ENCODE measurements around the gene RAB40C.

The RAB40C gene

GRCh38 chr16:662095-662494, 72.2 kb downstream of the RAB40C start:
- H3K9me3 ChIP-seq (ENCODE audit: insufficient read depth, low read length, severe bottlenecking): no peaks in the 10 kb centered on the region
- ATAC-seq (ENCODE audit: insufficient read depth, low read depth) (no peak), DNase-seq (no peak)
- no peak overlapping the region for H3K9ac ChIP-seq (ENCODE audit: low read depth, low read length)
- 0 out of 2 replicates have a peak, but pooled peaks cover under 1% of the 10 kb centered on the region for H3K79me2 ChIP-seq (ENCODE audit: insufficient read depth, low read length)
- H4K20me1 ChIP-seq (ENCODE audit: insufficient read depth, low read length): peaks cover 23% of the 10 kb centered on the region
- H3K4me2 ChIP-seq (ENCODE audit: insufficient read depth, low read length): no peak overlapping the region
- no peak overlapping the region for H2AFZ ChIP-seq (ENCODE audit: low read depth, low read length)
- no peaks in the 10 kb centered on the region for H3K27me3 ChIP-seq (ENCODE audit: insufficient read depth, low read length, poor library complexity)
- no peak overlapping the region for H3K27ac ChIP-seq (ENCODE audit: low read length)
- no peak for TF ChIP-seq CTCF (IDR thresholded peaks at IDR 0.05; ENCODE audit: borderline replicate concordance, extremely low read depth, low read length, poor library complexity, severe bottlenecking)
- no peak for TF ChIP-seq EZH2 (IDR thresholded peaks at IDR 0.05; ENCODE audit: borderline replicate concordance, low read depth, low read length, severe bottlenecking)
- H3K4me3 ChIP-seq (ENCODE audit: low read depth in 1 of 2, low read length in 2 of 2): no peak overlapping the region
- peaks cover 4% of the 10 kb centered on the region for H3K4me1 ChIP-seq (ENCODE audit: insufficient read depth, low read length)
- peaks cover 64% of the 10 kb centered on the region for H3K36me3 ChIP-seq (ENCODE audit: insufficient read depth, low read length)

- Histone ChIP-seq H3K4me2 (ENCODE audit: insufficient read depth, low read length) (no peak overlapping the region), H3K4me1 (ENCODE audit: insufficient read depth, low read length) (peaks cover 9% of the 10 kb centered on the region), H3K36me3 (ENCODE audit: insufficient read depth, low read length) (peaks cover 63% of the 10 kb centered on the region), H3K9me3 (ENCODE audit: insufficient read depth, low read length, severe bottlenecking) (no peaks in the 10 kb centered on the region), H3K27me3 (ENCODE audit: insufficient read depth, low read length, poor library complexity) (no peaks in the 10 kb centered on the region), H4K20me1 (ENCODE audit: insufficient read depth, low read length) (peaks cover 23% of the 10 kb centered on the region), H3K9ac (ENCODE audit: low read depth, low read length) (no peak overlapping the region), H2AFZ (ENCODE audit: low read depth, low read length) (no peak overlapping the region), H3K4me3 (ENCODE audit: low read depth in 1 of 2, low read length in 2 of 2) (no peak overlapping the region), H3K27ac (ENCODE audit: low read length) (no peak overlapping the region), H3K79me2 (ENCODE audit: insufficient read depth, low read length) (peaks cover 5% of the 10 kb centered on the region)
- no peak for DNase-seq
- TF ChIP-seq EZH2 (IDR thresholded peaks at IDR 0.05; ENCODE audit: borderline replicate concordance, low read depth, low read length, severe bottlenecking) (no peak), CTCF (IDR thresholded peaks at IDR 0.05; ENCODE audit: borderline replicate concordance, extremely low read depth, low read length, poor library complexity, severe bottlenecking) (no peak)
- ATAC-seq (ENCODE audit: insufficient read depth, low read depth): no peak
Measured at GRCh38 chr16:662597-662996, 72.7 kb downstream of the RAB40C start.

- H3K36me3 ChIP-seq (ENCODE audit: insufficient read depth, low read length): peaks cover 65% of the 10 kb centered on the region
- H3K4me1 ChIP-seq (ENCODE audit: insufficient read depth, low read length): peaks cover 31% of the 10 kb centered on the region
- peak overlapping the region; percentile 95 for H3K4me2 ChIP-seq (ENCODE audit: insufficient read depth, low read length)
- TF ChIP-seq CTCF (IDR thresholded peaks at IDR 0.05; ENCODE audit: borderline replicate concordance, extremely low read depth, low read length, poor library complexity, severe bottlenecking) (no peak), EZH2 (IDR thresholded peaks at IDR 0.05; ENCODE audit: borderline replicate concordance, low read depth, low read length, severe bottlenecking) (no peak)
- H3K9ac ChIP-seq (ENCODE audit: low read depth, low read length): peak overlapping the region; percentile 99; the same call in 1 of the 2 replicates
- no peak overlapping the region for H2AFZ ChIP-seq (ENCODE audit: low read depth, low read length)
- H4K20me1 ChIP-seq (ENCODE audit: insufficient read depth, low read length): peaks cover 25% of the 10 kb centered on the region
- H3K4me3 ChIP-seq (ENCODE audit: low read depth in 1 of 2, low read length in 2 of 2): no peak overlapping the region; a peak in 1 of 4 replicates
- H3K27ac ChIP-seq (ENCODE audit: low read length): no peak overlapping the region; the same call in 1 of the 2 replicates
- ATAC-seq (ENCODE audit: insufficient read depth, low read depth) (no peak), DNase-seq (no peak)
- no peaks in the 10 kb centered on the region for H3K27me3 ChIP-seq (ENCODE audit: insufficient read depth, low read length, poor library complexity)
- peaks cover 40% of the 10 kb centered on the region for H3K79me2 ChIP-seq (ENCODE audit: insufficient read depth, low read length)
- H3K9me3 ChIP-seq (ENCODE audit: insufficient read depth, low read length, severe bottlenecking): no peaks in the 10 kb centered on the region
Measured at GRCh38 chr16:666572-666971, 76.7 kb downstream of the RAB40C start.

Data from DND-41 (cell line).